H1 (cell line): ENCODE data around the gene BNC2. TPM values are rescaled to one million over a fixed set of nuclear protein-coding genes. Genes with fewer than 3 reads are reported as not detected.

Experiments used
- CTCF ChIA-PET: fragments of 300-600 bp; sonication (Branson Sonifier 250); formaldehyde crosslinking; loops from one replicate; lab custom pipeline; 2021; ENCODE audit not compliant: partially characterized antibody; lab: Charles Lee
- POLR2A ChIA-PET: fragments of 300-600 bp; sonication (Branson Sonifier 250); formaldehyde crosslinking; loops from one replicate; lab custom pipeline; 2021; ENCODE audit warnings: inconsistent platforms; ENCODE audit not compliant: partially characterized antibody; lab: Charles Lee
- DNase-seq, 2 experiments: peaks; one replicate each; pipeline versions ENCODE4 v3.0.0 to v3.0.0-alpha.2; 2010 to 2022; ENCODE audit warnings: low spot score in 2 of 2, low read depth in 1 of 2, mixed read lengths in 1 of 2
- FAIRE-seq: peaks from 2 replicates; lab custom pipeline; 2011; peaks lifted over from hg19 to GRCh38; lab: Jason Lieb, UNC
- H2AFZ ChIP-seq: 2 replicates; pipeline ENCODE4 v1.8.1; 2012; ENCODE audit warnings: low read length, inconsistent platforms
- H2AK5ac ChIP-seq: 2 replicates; pipeline ENCODE4 v1.6.1; 2013; ENCODE audit warnings: low read depth, low read length
- H2BK120ac ChIP-seq: replicated peaks from 2 replicates; pipeline ENCODE3; 2013; ENCODE audit warnings: low read depth, low read length, inconsistent platforms
- H2BK12ac ChIP-seq: 2 replicates; pipeline ENCODE4 v1.6.1; 2013; ENCODE audit warnings: low read depth, low read length
- H2BK15ac ChIP-seq: 2 replicates; pipeline ENCODE4 v1.6.1; 2013; ENCODE audit warnings: low read length
- H2BK20ac ChIP-seq: 2 replicates; pipeline ENCODE4 v1.6.1; 2013; ENCODE audit warnings: low read length
- H2BK5ac ChIP-seq: 2 replicates; pipeline ENCODE4 v1.6.1; 2013; ENCODE audit warnings: low read depth, low read length
- H3K14ac ChIP-seq: 2 replicates; pipeline ENCODE4 v1.6.1; 2013; ENCODE audit warnings: inconsistent platforms; ENCODE audit not compliant: insufficient read length
- H3K18ac ChIP-seq: 2 replicates; pipeline ENCODE4 v1.6.1; 2013; ENCODE audit warnings: low read length; ENCODE audit errors: extremely low read depth
- H3K23ac ChIP-seq: 2 replicates; pipeline ENCODE4 v1.6.1; 2013; ENCODE audit warnings: inconsistent platforms; ENCODE audit not compliant: insufficient read length
- H3K23me2 ChIP-seq: 2 replicates; pipeline ENCODE4 v1.6.1; 2013; ENCODE audit warnings: low read depth, low read length
- H3K27ac ChIP-seq: 2 replicates; pipeline ENCODE4 v1.6.1; 2011; ENCODE audit warnings: low read depth, low read length, inconsistent platforms
- H3K27me3 ChIP-seq, 4 experiments: replicated peaks in 1 of 4; 1 replicate in 1 of 4; 2 replicates in 3 of 4; pipeline versions ENCODE4 v1.6.1 to v1.8.1; 2011 to 2013; ENCODE audit warnings: low read length in 3 of 4, mild to moderate bottlenecking in 3 of 4, inconsistent platforms in 2 of 4, mixed read lengths in 2 of 4, moderate library complexity in 1 of 4; ENCODE audit not compliant: control insufficient read depth in 3 of 4, insufficient read depth in 3 of 4; ENCODE audit errors: extremely low read depth in 1 of 4
- H3K36me3 ChIP-seq, 4 experiments: 2 replicates each; pipeline versions ENCODE4 v1.6.1 to v1.8.1; 2011 to 2013; ENCODE audit warnings: mild to moderate bottlenecking in 4 of 4, low read length in 3 of 4, moderate library complexity in 2 of 4, control low read depth in 1 of 4, inconsistent platforms in 1 of 4; ENCODE audit not compliant: insufficient read depth in 4 of 4, control insufficient read depth in 2 of 4
- H3K4ac ChIP-seq: replicated peaks from 2 replicates; pipeline ENCODE3; 2013; ENCODE audit warnings: low read length, low read depth, mixed read lengths, inconsistent platforms; ENCODE audit not compliant: insufficient read length
- H3K4me1 ChIP-seq, 4 experiments: replicated peaks in 1 of 4; 1 replicate in 1 of 4; 2 replicates in 3 of 4; pipeline versions ENCODE4 v1.6.1 to v1.8.1; 2011 to 2013; ENCODE audit warnings: low read length in 3 of 4, inconsistent platforms in 2 of 4, mixed read lengths in 1 of 4; ENCODE audit not compliant: insufficient read depth in 4 of 4, control insufficient read depth in 3 of 4
- H3K4me2 ChIP-seq, 2 experiments: 2 replicates each; pipeline versions ENCODE4 v1.6.1 to v1.8.1; 2011 to 2013; ENCODE audit warnings: low read depth in 2 of 2, low read length in 2 of 2, control low read depth in 1 of 2, inconsistent platforms in 1 of 2, mild to moderate bottlenecking in 1 of 2; ENCODE audit not compliant: insufficient read depth in 1 of 2
- H3K4me3 ChIP-seq, 4 experiments: fragments of 200-600, 300-600 bp in 1 of 4; sonication (generic), shearing (Covaris generic), sonication (Bioruptor Twin) in 1 of 4; 2 replicates each; pipeline versions ENCODE4 v1.5.1 to v1.8.1; 2011 to 2016; ENCODE audit warnings: low read length in 4 of 4, low read depth in 3 of 4, control low read depth in 2 of 4, inconsistent platforms in 2 of 4, mild to moderate bottlenecking in 2 of 4, mixed read lengths in 1 of 4, moderate library complexity in 1 of 4; ENCODE audit not compliant: insufficient read depth in 2 of 4; ENCODE audit errors: extremely low read depth in 1 of 4
- H3K56ac ChIP-seq: replicated peaks from 2 replicates; pipeline ENCODE3; 2013; ENCODE audit warnings: low read depth, mild to moderate bottlenecking, mixed read lengths, low read length, inconsistent platforms; ENCODE audit not compliant: insufficient read length
- H3K79me1 ChIP-seq: 2 replicates; pipeline ENCODE4 v1.6.1; 2013; ENCODE audit warnings: low read depth, low read length, control low read depth
- H3K79me2 ChIP-seq, 2 experiments: 2 replicates each; pipeline versions ENCODE4 v1.6.1 to v1.8.1; 2012 to 2013; ENCODE audit warnings: low read length in 2 of 2, mild to moderate bottlenecking in 2 of 2, inconsistent platforms in 1 of 2; ENCODE audit not compliant: insufficient read depth in 2 of 2, control insufficient read depth in 1 of 2
- H3K9ac ChIP-seq, 4 experiments: replicated peaks in 1 of 4; 1 replicate in 1 of 4; 2 replicates in 3 of 4; pipeline versions ENCODE4 v1.6.1 to v1.8.1; 2011 to 2013; ENCODE audit warnings: low read depth in 3 of 4, low read length in 3 of 4, control low read depth in 2 of 4, mild to moderate bottlenecking in 2 of 4, moderate library complexity in 2 of 4, inconsistent platforms in 1 of 4; ENCODE audit errors: extremely low read depth in 1 of 4
- H3K9me3 ChIP-seq, 2 experiments: 2 replicates each; pipeline versions ENCODE4 v1.6.1 to v1.8.1; 2012 to 2013; ENCODE audit warnings: mild to moderate bottlenecking in 2 of 2, moderate library complexity in 2 of 2, control low read depth in 1 of 2, inconsistent platforms in 1 of 2, low read depth in 1 of 2, low read length in 1 of 2, mixed read lengths in 1 of 2; ENCODE audit not compliant: insufficient read depth in 2 of 2
- H4K20me1 ChIP-seq, 2 experiments: replicated peaks in 1 of 2; 2 replicates each; pipeline versions ENCODE3 to v1.8.1; 2011 to 2013; ENCODE audit warnings: inconsistent platforms in 2 of 2, low read length in 2 of 2, mild to moderate bottlenecking in 1 of 2; ENCODE audit not compliant: insufficient read depth in 2 of 2, control insufficient read depth in 1 of 2
- H4K5ac ChIP-seq: 2 replicates; pipeline ENCODE4 v1.6.1; 2013; ENCODE audit warnings: low read length, low read depth, mixed read lengths, inconsistent platforms; ENCODE audit not compliant: insufficient read length
- H4K8ac ChIP-seq: 2 replicates; pipeline ENCODE4 v1.8.0; 2013; ENCODE audit warnings: mild to moderate bottlenecking, moderate library complexity, low read length, inconsistent platforms; ENCODE audit not compliant: insufficient read depth; ENCODE audit errors: extremely low read depth
- H4K91ac ChIP-seq: replicated peaks from 2 replicates; pipeline ENCODE3; 2013; ENCODE audit warnings: low read length, mixed read lengths, inconsistent platforms; ENCODE audit not compliant: insufficient read length
- BRCA1 ChIP-seq: IDR thresholded peaks from 2 replicates; pipeline ENCODE4 v1.6.1; 2012; ENCODE audit warnings: low read depth, low read length, improper control_type of control experiment
- MAFK ChIP-seq: IDR thresholded peaks from 2 replicates; pipeline ENCODE4 v1.6.1; 2012; ENCODE audit warnings: low read depth, mild to moderate bottlenecking, improper control_type of control experiment, low read length
- MAX ChIP-seq: IDR thresholded peaks from 2 replicates; pipeline ENCODE4 v1.6.1; 2012; ENCODE audit warnings: inconsistent platforms
- RFX5 ChIP-seq: IDR thresholded peaks from 2 replicates; pipeline ENCODE4 v1.6.1; 2011; ENCODE audit warnings: low read depth, low read length, improper control_type of control experiment, borderline replicate concordance
- SIRT6 ChIP-seq: IDR thresholded peaks from one replicate; pipeline ENCODE4 v1.7.1; 2012; ENCODE audit warnings: low read length, inconsistent platforms
- TAF7 ChIP-seq: optimal IDR thresholded peaks from 2 replicates; pipeline ENCODE3; 2011; ENCODE audit warnings: low read depth, mild to moderate bottlenecking, inconsistent platforms, low read length, moderate library complexity, borderline replicate concordance
- WGBS, 2 experiments: shearing (Covaris generic) in 1 of 2; methylation state at CpG; one replicate each; pipeline versions ENCODE4 v1.1.6 to v1.1.7; 2013 to 2015; ENCODE audit warnings: low lambda C conversion rate in 2 of 2, mixed read lengths in 2 of 2, inconsistent platforms in 1 of 2, low coverage in 1 of 2, missing lambda C conversion rate in 1 of 2; ENCODE audit not compliant: insufficient replicate concordance in 2 of 2, insufficient coverage in 1 of 2, insufficient read length in 1 of 2; ENCODE audit errors: extremely low coverage in 1 of 2, missing lambda C conversion rate in 1 of 2; 5-methylcytosine and 5-hydroxymethylcytosine counted together
- polyA plus RNA-seq, 7 experiments: library from polyadenylated mRNA; depleted of rRNA in 3 of 7; stranded (reverse) in 5 of 7; unstranded in 2 of 7; fragments of >200 nt in 5 of 7; fragments of 200-250 nt in 2 of 7; gene quantifications; 1 replicate in 5 of 7; 2 replicates in 1 of 7; 4 replicates in 1 of 7; pipeline versions ENCODE4 v1.2.1 to v1.2.3, GENCODE V29; 2011 to 2013; ENCODE audit warnings: missing spikeins in 2 of 7, mixed read lengths in 2 of 7
- total RNA-seq: library from RNA; stranded (reverse); fragmentation: NEBNext Ultra II Directional; extraction: Animal tissue kit (Norgen Biotek cat#: 25700); gene quantifications from 2 replicates; pipeline ENCODE4 v1.2.1, GENCODE V29; 2021

BNC2 gene
- total and polyA plus RNA-seq, 2 of the 8 experiments (the other 6 are each of a cell fraction or from before 2014, with no cell fraction given): 16.0 to 26.8 TPM

- H3K23ac ChIP-seq: no peak overlapping the region
- no peaks in the 10 kb centered on the region for H3K79me1 ChIP-seq
- H3K23me2 ChIP-seq: no peaks in the 10 kb centered on the region
- H3K4me1 ChIP-seq: no peaks in the 10 kb centered on the region
- TF ChIP-seq MAFK: no peak
- no peak for TF ChIP-seq TAF7
- no peak for TF ChIP-seq SIRT6
- TF ChIP-seq BRCA1: no peak
- no peak for TF ChIP-seq RFX5
- TF ChIP-seq MAX: no peak
- H2BK12ac ChIP-seq: no peak overlapping the region
- no peak overlapping the region for H2BK20ac ChIP-seq
- POLR2A ChIA-PET: no interaction called here
- no peak overlapping the region for H3K56ac ChIP-seq
- no peak overlapping the region for H3K4me2 ChIP-seq
- no peak overlapping the region for H2BK5ac ChIP-seq
- H2AK5ac ChIP-seq: no peak overlapping the region
- whole genome bisulfite sequencing, 2 experiments: 90% methylated on average over 3 of the region's 3 CpGs; no CpG with 5 or more reads in 1 of the 2 experiments
- no peak overlapping the region for H3K18ac ChIP-seq
- no peak for DNase-seq
- H3K14ac ChIP-seq: no peak overlapping the region
- H4K91ac ChIP-seq: no peak overlapping the region
- no peak overlapping the region for H4K5ac ChIP-seq
- CTCF ChIA-PET: no interaction called here
- H2BK120ac ChIP-seq: no peak overlapping the region
- no peaks in the 10 kb centered on the region for H4K20me1 ChIP-seq
- H3K9me3 ChIP-seq: no peaks in the 10 kb centered on the region
- no peaks in the 10 kb centered on the region for H3K27me3 ChIP-seq
- H3K4ac ChIP-seq: no peak overlapping the region
- H3K79me2 ChIP-seq: no peaks in the 10 kb centered on the region
- no peak overlapping the region for H2BK15ac ChIP-seq
- no peak overlapping the region for H2AFZ ChIP-seq
- H3K4me3 ChIP-seq: no peak overlapping the region
- no peak overlapping the region for H3K27ac ChIP-seq
- FAIRE-seq: no peak
- H3K9ac ChIP-seq: no peak overlapping the region
- H4K8ac ChIP-seq: no peak overlapping the region
- no peaks in the 10 kb centered on the region for H3K36me3 ChIP-seq
These were observed 465.0 kb downstream of the BNC2 start for GRCh38 chr9:16405421-16405820.
